Measurements from ENCODE around the gene SLC17A5. TPM values are rescaled to one million over a fixed set of nuclear protein-coding genes. Genes with fewer than 3 reads are reported as not detected.

SLC17A5 gene
- total and polyA plus RNA-seq, 2 donors (not counting 1 experiment from before 2014, with no cell fraction given): 2.1 to 8.0 TPM

GRCh38 chr6:73606428-73606827 is 47.4 kb downstream of the SLC17A5 start:
- H3K9ac ChIP-seq (ENCODE audit: low read length): no peak overlapping the region
- intact Hi-C loops (cut with micrococcal nuclease): no loop called here
- Mint-ChIP-seq H3K9me3 (ENCODE audit: insufficient read depth) (no peaks in the 10 kb centered on the region), H3K4me1 (peaks cover 5% of the 10 kb centered on the region), H3K4me3 (no peak overlapping the region), H3K27me3 (no peaks in the 10 kb centered on the region), H3K27ac (no peak overlapping the region)
- H3K4me2 ChIP-seq (replicated peaks; ENCODE audit: low read depth, low read length, poor library complexity, severe bottlenecking): no peak overlapping the region
- H3K4me1 ChIP-seq (ENCODE audit: control insufficient read depth in 2 of 2, insufficient read depth in 2 of 2, low read length in 2 of 2): peaks cover 0 to 5% of the 10 kb centered on the region in 2 donors
- no peak for TF ChIP-seq EZH2 (IDR thresholded peaks at IDR 0.05; ENCODE audit: borderline replicate concordance, insufficient read depth, low read depth, low read length, poor library complexity, severe bottlenecking)
- no peak for TF ChIP-seq CTCF (IDR thresholded peaks at IDR 0.05)
- WGBS (ENCODE audit: insufficient coverage): no CpG with 5 or more reads among the region's 2 CpGs
- ChIA-PET CTCF (interaction anchor here (0.7 to 10.6 kb wide), 4 partner anchors 9 to 93 kb away, joined by 3 to 261 read pairs (median 6); partner anchors contain the start of gene SLC17A5), POLR2A (no interaction called here)
- peaks cover 0 to 17% of the 10 kb centered on the region in 2 experiments for H3K36me3 ChIP-seq (replicated peaks in 1 of 2; ENCODE audit: control extremely low read depth in 1 of 2, control insufficient read depth in 1 of 2, extremely low read depth in 1 of 2, insufficient read depth in 2 of 2, low read length in 1 of 2)
- no peak overlapping the region for H3K4me3 ChIP-seq (ENCODE audit: control extremely low read depth in 1 of 5, extremely low read depth in 1 of 5, insufficient read depth in 1 of 5, low read depth in 2 of 5, low read length in 4 of 5)
- peaks cover 3% of the 10 kb centered on the region for H3K79me2 ChIP-seq (ENCODE audit: control insufficient read depth, insufficient read depth, low read length)
- no peaks in the 10 kb centered on the region for H3K27me3 ChIP-seq (replicated peaks in 1 of 4; ENCODE audit: control extremely low read depth in 1 of 4, control insufficient read depth in 3 of 4, insufficient read depth in 4 of 4, low read length in 3 of 4)
- DNase-seq: no peak
- no peak overlapping the region for H2AFZ ChIP-seq (ENCODE audit: insufficient read depth, low read depth, low read length, poor library complexity, severe bottlenecking)
- no peaks in the 10 kb centered on the region for H3K9me3 ChIP-seq (ENCODE audit: control extremely low read depth in 1 of 3, control insufficient read depth in 2 of 3, insufficient read depth in 1 of 3, low read length in 2 of 3)
- H3K27ac ChIP-seq (ENCODE audit: low read length in 2 of 2): no peak overlapping the region
- no peak for ATAC-seq (ENCODE audit: low read depth)
- H4K20me1 ChIP-seq (ENCODE audit: control insufficient read depth, insufficient read depth, low read length, poor library complexity, severe bottlenecking): no peaks in the 10 kb centered on the region

GRCh38 chr6:73604461-73604860 is 49.3 kb downstream of the SLC17A5 start:
- Histone ChIP-seq H2AFZ (ENCODE audit: insufficient read depth, low read depth, low read length, poor library complexity, severe bottlenecking) (no peak overlapping the region), H3K9ac (ENCODE audit: low read length) (no peak overlapping the region), H3K4me2 (replicated peaks; ENCODE audit: low read depth, low read length, poor library complexity, severe bottlenecking) (no peak overlapping the region), H3K36me3 (replicated peaks in 1 of 2; ENCODE audit: control extremely low read depth in 1 of 2, control insufficient read depth in 1 of 2, extremely low read depth in 1 of 2, insufficient read depth in 2 of 2, low read length in 1 of 2) (peaks cover 0 to 12% of the 10 kb centered on the region in 2 experiments), H3K79me2 (ENCODE audit: control insufficient read depth, insufficient read depth, low read length) (no peaks in the 10 kb centered on the region), H3K9me3 (ENCODE audit: control extremely low read depth in 1 of 3, control insufficient read depth in 2 of 3, insufficient read depth in 1 of 3, low read length in 2 of 3) (no peaks in the 10 kb centered on the region), H3K27me3 (replicated peaks in 1 of 4; ENCODE audit: control extremely low read depth in 1 of 4, control insufficient read depth in 3 of 4, insufficient read depth in 4 of 4, low read length in 3 of 4) (no peaks in the 10 kb centered on the region), H3K27ac (ENCODE audit: low read length in 2 of 2) (no peak overlapping the region), H3K4me3 (ENCODE audit: control extremely low read depth in 1 of 5, extremely low read depth in 1 of 5, insufficient read depth in 1 of 5, low read depth in 2 of 5, low read length in 4 of 5) (no peak overlapping the region), H3K4me1 (ENCODE audit: control insufficient read depth in 2 of 2, insufficient read depth in 2 of 2, low read length in 2 of 2) (no peaks in the 10 kb centered on the region), H4K20me1 (ENCODE audit: control insufficient read depth, insufficient read depth, low read length, poor library complexity, severe bottlenecking) (no peaks in the 10 kb centered on the region)
- Mint-ChIP-seq H3K4me3 (no peak overlapping the region), H3K27ac (no peak overlapping the region), H3K9me3 (ENCODE audit: insufficient read depth) (no peaks in the 10 kb centered on the region), H3K27me3 (no peaks in the 10 kb centered on the region), H3K4me1 (no peaks in the 10 kb centered on the region)
- CTCF ChIA-PET: interaction anchor here (1.1 kb wide), 1 partner anchor 89 kb away, joined by 3 read pairs; no protein-coding TSS in a partner anchor
- no CpG with 5 or more reads among the region's 5 CpGs for WGBS (ENCODE audit: insufficient coverage)
- POLR2A ChIA-PET: interaction anchor here (1.0 to 1.1 kb wide), 3 partner anchors 19 to 84 kb away, joined by 3 to 4 read pairs (median 3); no protein-coding TSS in a partner anchor
- TF ChIP-seq CTCF (IDR thresholded peaks at IDR 0.05): no peak
- TF ChIP-seq EZH2 (IDR thresholded peaks at IDR 0.05; ENCODE audit: borderline replicate concordance, insufficient read depth, low read depth, low read length, poor library complexity, severe bottlenecking): no peak
- DNase-seq (no peak), ATAC-seq (ENCODE audit: low read depth) (no peak)
- intact Hi-C loops (cut with micrococcal nuclease): no loop called here
